Epithelial cell of esophagus (primary cell): ENCODE results near the gene PMPCA.

Source experiments
- DNase-seq: peaks from one replicate; pipeline ENCODE4 v3.0.0; 2010; ENCODE audit warnings: low read depth
- H3K4me3 ChIP-seq: 2 replicates; pipeline ENCODE4 v1.5.1; 2011; ENCODE audit warnings: mild to moderate bottlenecking, low read length, control low read depth
- TF ChIP-seq, protein P1 (sequence below): IDR thresholded peaks from 2 replicates; pipeline ENCODE4 v1.5.1; 2011; ENCODE audit warnings: low read depth, mild to moderate bottlenecking, low read length, control low read depth, inconsistent platforms; ENCODE audit not compliant: insufficient read depth; ENCODE audit errors: missing control alignments

The PMPCA gene

DNA sequence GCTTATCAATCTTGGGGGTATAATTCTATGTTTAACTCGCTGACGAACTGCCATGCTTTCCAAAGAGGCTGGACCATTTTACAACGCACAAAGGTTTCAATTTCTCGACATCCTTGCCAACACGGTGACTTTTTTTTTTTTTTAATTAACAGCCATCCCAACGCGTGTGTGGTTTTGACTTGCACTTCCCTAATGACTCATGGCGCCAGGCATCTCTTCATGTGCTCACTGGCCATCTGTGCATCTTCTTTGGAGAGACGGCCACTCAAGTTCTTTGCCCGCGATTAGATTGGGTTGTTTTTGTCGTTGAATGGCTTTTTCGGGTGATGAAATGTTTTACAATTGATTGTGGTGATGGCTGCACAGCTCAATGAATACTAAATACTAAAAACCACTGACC, 24.4 kb upstream of the PMPCA start:
- DNase-seq, result no peak
- no peak overlapping the region for H3K4me3 ChIP-seq
- TF ChIP-seq, protein P1, sequence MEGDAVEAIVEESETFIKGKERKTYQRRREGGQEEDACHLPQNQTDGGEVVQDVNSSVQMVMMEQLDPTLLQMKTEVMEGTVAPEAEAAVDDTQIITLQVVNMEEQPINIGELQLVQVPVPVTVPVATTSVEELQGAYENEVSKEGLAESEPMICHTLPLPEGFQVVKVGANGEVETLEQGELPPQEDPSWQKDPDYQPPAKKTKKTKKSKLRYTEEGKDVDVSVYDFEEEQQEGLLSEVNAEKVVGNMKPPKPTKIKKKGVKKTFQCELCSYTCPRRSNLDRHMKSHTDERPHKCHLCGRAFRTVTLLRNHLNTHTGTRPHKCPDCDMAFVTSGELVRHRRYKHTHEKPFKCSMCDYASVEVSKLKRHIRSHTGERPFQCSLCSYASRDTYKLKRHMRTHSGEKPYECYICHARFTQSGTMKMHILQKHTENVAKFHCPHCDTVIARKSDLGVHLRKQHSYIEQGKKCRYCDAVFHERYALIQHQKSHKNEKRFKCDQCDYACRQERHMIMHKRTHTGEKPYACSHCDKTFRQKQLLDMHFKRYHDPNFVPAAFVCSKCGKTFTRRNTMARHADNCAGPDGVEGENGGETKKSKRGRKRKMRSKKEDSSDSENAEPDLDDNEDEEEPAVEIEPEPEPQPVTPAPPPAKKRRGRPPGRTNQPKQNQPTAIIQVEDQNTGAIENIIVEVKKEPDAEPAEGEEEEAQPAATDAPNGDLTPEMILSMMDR, result no peak

DNA sequence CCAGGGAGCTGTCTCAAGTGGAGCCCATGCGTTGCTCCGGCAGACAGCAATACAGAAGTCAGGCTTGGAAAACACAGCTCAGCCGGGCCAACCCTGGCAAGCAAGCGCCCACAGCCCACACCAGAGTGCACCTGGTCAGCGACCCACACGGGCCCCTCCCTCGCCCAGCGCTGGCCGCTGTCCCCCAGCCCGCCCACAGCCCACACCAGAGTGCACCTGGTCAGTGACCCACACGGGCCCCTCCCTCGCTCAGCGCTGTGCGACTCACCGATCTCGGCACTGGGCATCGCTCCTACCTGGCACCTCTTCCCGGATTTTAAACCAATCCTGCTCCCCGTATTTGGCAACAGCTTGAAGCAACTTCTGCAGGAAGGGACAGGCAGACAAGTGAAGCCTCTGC, 23.2 kb upstream of the PMPCA start:
- no peak overlapping the region for H3K4me3 ChIP-seq
- no peak for DNase-seq
- TF ChIP-seq, protein P1, result no peak

DNA sequence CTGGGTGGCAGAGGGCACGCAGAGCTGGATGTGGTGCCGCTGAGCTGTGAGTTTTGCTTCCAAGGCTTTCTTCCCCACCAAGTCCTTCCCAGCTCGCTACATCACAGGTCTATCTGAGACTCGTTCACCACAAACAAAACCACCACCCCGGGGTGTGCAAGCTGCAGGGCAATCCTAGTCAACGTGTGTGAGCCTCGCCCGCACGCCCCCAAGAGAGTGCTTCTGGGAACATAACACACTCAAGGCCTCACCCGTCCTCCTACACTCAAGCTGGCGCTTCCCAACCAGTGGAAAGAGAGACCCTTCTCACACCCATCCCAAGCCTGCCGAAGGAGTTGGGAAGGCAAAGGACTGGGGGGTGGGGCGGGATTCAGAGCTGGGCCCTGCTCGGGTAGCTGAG, 21.1 kb upstream of the PMPCA start:
- H3K4me3 ChIP-seq, result no peak overlapping the region
- TF ChIP-seq, protein P1, result no peak
- no peak for DNase-seq

DNA sequence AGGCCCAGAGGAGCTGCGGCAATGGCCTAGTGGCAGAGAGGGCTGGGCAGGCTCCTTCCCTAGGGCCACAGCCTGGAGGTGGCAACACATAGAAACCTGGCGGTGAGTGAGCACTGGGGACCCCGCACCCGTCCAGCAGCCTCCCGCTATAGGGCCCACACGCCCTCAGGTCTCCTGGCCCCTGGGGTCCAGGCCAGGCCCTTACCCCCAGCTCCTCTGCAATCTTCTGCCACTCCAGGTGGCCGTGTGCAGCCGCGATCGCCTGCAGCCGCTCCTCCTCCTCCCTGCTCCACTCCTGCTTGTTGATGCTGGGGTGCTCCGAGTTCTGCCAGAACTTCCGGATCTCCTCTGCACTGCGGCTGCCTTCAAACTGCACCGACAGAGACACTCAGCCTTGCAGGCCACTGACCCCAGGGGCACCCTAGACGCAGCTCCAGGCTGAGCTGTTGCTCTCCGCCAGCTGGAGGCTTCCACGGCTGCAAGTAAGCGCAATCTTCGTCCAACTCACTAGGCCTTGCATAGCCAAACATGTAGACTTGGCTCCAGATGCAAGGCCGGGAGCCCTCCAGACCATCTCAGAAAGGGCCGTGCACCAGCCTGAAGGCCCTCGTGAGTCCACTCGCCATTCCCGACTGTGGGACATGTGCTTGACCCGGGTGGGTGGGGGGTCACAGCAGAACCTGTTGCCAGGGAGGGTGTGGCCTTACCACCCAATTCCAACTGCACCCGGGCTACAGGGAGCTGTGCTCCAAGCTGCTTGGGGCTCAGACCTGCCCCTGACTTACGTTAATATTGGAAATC, 18.5 kb upstream of the PMPCA start:
- no peak for DNase-seq
- H3K4me3 ChIP-seq, result no peak overlapping the region
- TF ChIP-seq, protein P1, result no peak

DNA sequence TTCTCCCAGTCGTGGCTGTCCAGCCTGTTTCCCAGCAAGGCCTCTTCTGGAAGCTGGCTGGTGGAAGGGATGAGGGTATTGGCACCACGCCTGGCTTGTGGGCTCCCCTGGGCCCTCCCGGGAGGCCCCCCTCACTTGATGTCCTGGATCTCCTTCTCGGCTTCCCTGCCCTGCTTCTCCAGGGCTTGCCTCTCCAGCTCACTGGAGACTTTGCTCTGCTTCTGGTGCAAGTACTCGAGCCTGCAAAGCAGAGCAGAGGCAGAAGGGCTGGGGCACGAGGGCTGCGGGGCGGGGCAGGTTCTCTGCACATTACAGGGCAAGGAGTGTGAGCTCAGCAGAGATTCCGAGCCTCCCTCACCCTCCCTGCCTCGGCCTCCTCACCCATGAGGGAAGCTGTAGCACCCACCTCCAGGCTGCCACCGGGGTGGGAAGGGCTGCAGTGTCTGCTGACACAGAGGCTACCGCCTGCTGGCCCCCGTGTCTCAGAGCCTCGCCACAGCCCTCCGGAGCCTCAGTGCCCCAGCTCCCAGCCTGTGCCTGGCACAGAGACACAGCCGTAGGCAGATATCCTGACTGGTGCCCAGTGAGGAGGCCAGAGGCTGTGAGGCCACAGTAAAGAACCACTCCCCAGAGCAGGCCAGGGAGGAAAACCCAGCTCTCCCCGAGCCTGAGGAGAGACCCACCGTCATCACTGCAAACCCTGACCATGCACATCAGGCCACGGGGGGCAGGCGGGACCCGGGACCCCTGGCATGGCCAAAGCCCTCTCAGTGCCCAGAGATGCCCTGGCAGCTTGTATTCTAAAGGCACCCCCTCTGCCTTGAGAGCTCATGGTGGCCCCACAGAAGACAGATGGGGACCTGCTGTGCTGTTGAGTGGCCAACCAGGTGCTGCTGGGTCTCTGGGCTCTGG, 17.7 kb upstream of the PMPCA start:
- TF ChIP-seq, protein P1, result no peak
- no peak overlapping the region for H3K4me3 ChIP-seq

DNA sequence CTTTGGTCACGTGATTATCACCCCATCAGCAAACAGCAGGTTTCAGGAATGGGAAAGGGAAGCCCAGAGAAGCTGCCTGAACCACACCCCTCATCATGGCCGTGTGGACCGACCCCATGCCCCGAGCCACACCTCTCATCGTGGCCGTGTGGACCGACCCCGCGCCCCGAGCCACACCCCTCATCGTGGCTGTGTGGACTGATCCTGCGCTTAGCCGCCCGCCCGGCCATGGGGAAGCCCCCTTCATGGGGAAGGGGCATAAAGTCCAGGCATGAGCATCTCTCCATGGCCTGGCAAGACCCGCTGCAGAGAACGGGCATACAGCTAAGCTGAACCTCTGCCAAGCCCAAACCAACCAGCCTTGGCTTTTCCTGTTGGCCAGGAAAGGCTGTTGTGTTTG, 16.9 kb upstream of the PMPCA start:
- no peak for DNase-seq
- no peak overlapping the region for H3K4me3 ChIP-seq
- TF ChIP-seq, protein P1, result no peak

More for the DNA sequence above, 17.7 kb upstream of the PMPCA start:
- DNase-seq, result no peak
